ENCODE data around the gene NUDCD3.

DNA sequence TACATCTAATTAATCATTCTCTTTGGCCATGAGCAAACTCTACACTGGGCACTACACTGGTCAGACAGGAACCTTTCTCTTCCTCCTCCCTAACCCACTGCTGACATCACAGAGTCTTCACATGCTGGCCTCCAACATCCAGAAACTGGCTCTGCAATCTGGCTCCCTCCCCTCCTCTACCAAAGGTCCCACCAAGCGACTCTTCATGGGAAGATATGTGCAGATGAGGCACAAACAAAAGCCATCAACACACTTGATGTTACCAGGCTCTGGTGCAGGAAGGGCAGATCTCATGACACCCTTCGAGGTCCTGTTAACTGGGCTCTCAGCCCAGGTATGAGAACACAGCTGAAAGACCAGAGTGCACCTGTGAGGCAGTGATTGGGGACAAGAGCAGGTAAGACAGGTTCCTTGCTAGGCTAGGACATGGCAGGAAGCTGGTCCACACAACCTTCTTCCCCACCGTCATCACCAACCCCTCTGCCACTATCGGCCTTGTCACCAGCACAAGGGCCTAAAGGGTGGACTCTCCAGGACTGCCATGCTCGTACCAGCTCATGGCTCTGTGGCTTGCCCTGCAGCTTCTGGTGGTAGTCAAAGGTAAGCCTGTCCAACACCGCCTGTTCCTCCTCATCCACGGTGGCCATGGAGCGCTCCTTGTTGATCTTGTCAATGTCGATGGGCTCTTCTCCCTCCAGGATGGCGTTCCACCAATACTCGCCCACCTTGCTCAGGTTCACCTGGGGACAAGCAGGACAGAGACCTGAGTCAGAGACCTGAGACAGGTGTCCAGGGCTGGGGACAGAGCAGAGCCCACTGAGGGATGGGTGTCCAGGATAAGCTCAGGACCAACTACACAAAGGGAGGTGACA lies 98.5 kb downstream of the NUDCD3 start:
- TF ChIP-seq, protein P1, sequence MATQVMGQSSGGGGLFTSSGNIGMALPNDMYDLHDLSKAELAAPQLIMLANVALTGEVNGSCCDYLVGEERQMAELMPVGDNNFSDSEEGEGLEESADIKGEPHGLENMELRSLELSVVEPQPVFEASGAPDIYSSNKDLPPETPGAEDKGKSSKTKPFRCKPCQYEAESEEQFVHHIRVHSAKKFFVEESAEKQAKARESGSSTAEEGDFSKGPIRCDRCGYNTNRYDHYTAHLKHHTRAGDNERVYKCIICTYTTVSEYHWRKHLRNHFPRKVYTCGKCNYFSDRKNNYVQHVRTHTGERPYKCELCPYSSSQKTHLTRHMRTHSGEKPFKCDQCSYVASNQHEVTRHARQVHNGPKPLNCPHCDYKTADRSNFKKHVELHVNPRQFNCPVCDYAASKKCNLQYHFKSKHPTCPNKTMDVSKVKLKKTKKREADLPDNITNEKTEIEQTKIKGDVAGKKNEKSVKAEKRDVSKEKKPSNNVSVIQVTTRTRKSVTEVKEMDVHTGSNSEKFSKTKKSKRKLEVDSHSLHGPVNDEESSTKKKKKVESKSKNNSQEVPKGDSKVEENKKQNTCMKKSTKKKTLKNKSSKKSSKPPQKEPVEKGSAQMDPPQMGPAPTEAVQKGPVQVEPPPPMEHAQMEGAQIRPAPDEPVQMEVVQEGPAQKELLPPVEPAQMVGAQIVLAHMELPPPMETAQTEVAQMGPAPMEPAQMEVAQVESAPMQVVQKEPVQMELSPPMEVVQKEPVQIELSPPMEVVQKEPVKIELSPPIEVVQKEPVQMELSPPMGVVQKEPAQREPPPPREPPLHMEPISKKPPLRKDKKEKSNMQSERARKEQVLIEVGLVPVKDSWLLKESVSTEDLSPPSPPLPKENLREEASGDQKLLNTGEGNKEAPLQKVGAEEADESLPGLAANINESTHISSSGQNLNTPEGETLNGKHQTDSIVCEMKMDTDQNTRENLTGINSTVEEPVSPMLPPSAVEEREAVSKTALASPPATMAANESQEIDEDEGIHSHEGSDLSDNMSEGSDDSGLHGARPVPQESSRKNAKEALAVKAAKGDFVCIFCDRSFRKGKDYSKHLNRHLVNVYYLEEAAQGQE (IDR thresholded peaks at IDR 0.05; ENCODE audit: insufficient read depth in 1 of 2, low read depth in 2 of 2, low read length in 1 of 2) = no peak
- TF ChIP-seq, protein P2, sequence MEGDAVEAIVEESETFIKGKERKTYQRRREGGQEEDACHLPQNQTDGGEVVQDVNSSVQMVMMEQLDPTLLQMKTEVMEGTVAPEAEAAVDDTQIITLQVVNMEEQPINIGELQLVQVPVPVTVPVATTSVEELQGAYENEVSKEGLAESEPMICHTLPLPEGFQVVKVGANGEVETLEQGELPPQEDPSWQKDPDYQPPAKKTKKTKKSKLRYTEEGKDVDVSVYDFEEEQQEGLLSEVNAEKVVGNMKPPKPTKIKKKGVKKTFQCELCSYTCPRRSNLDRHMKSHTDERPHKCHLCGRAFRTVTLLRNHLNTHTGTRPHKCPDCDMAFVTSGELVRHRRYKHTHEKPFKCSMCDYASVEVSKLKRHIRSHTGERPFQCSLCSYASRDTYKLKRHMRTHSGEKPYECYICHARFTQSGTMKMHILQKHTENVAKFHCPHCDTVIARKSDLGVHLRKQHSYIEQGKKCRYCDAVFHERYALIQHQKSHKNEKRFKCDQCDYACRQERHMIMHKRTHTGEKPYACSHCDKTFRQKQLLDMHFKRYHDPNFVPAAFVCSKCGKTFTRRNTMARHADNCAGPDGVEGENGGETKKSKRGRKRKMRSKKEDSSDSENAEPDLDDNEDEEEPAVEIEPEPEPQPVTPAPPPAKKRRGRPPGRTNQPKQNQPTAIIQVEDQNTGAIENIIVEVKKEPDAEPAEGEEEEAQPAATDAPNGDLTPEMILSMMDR (IDR thresholded peaks at IDR 0.05) = no peak
- TF ChIP-seq POLR2AphosphoS5 (IDR thresholded peaks at IDR 0.05; ENCODE audit: low read depth, low read length) = no peak
